Activated CD8-positive, alpha-beta memory T cell treated with anti-CD3 and anti-CD28 coated beads, Interleukin-2, amount 50 U/mL, for 48 hours (primary cell): ENCODE data around the gene EDAR.

Experiments
- DNase-seq: peaks from one replicate; pipeline ENCODE4 v3.0.0-alpha.2; 2020

The EDAR gene

DNA sequence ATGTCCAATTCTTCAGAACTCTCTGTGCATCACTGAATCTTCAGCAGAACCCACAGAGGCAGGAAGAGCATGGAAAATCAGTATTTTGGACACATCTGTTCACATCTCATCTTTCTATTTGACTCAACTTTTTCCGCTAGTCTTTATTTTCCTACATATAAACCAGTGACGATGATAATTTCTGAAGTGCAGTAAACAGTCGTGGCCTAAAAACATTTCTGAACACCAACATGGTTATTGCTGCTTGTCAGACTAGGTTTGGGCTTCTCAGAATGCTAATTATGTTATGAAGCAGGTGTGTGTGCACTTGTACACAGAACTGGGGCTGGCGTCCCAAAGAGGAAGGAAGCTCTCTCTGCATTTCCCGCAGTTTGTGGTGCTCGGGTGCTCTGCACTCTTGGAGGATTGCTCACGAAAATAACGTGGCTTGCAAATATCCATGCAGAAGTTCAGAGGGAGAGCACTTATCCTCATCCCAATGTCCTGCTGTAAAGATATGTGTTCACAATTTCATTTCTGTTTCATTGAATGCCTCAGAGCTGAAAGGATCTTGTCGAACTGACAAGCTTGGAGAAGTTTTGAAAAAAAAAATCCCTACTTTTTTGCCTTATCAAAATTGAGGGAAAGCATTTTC is 50.8 kb downstream of the EDAR start:
- no peak for DNase-seq

DNA sequence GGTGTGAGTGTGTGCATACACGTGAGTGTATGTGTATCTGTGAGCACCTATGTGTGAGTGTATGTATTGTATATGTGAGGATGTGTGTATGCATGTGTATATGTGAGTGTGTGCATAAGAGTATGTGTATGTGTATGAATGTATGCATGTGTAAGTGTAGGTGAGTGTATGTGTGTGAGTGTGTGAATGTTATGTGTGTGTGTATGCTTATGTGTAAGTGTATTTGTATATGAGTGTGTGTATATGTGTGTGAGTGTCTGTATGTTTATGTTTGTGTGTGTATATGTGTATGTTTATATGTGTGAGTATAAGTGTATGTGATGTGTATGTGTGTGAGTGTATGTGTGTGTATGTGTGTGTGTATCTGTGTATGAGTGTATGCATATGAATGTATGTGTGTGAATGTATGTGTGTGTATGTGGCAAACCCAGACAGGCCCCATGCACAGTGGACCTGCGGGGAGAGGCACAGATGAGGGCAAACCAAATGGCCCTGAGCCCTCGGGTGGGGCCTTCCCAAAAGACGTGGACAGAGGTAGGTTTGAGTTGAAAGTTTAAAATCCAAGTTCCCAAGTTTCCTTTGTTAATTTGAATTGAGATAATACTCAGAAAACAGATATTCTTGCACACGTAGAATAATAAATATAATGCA is 51.5 kb downstream of the EDAR start:
- DNase-seq, result no peak

DNA sequence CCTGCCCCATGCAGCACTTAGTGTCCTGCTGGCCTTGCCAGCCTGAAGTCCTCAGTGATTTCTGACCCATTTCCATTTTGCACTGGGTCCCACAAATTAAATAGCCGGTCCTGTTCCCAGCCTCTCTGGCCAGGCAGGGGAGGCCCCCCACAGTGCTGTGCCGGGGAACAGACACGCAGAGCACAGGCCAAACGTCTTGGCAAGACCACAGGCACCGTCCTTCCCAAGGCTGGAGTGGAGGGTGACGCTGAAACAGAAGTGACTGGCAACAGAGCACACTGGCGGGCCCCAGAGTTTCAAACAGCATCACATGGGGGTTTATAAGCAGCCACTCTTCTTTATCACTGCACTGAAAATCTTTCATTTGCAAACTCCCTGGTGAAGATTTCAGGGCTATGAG is 52.2 kb downstream of the EDAR start:
- no peak for DNase-seq

DNA sequence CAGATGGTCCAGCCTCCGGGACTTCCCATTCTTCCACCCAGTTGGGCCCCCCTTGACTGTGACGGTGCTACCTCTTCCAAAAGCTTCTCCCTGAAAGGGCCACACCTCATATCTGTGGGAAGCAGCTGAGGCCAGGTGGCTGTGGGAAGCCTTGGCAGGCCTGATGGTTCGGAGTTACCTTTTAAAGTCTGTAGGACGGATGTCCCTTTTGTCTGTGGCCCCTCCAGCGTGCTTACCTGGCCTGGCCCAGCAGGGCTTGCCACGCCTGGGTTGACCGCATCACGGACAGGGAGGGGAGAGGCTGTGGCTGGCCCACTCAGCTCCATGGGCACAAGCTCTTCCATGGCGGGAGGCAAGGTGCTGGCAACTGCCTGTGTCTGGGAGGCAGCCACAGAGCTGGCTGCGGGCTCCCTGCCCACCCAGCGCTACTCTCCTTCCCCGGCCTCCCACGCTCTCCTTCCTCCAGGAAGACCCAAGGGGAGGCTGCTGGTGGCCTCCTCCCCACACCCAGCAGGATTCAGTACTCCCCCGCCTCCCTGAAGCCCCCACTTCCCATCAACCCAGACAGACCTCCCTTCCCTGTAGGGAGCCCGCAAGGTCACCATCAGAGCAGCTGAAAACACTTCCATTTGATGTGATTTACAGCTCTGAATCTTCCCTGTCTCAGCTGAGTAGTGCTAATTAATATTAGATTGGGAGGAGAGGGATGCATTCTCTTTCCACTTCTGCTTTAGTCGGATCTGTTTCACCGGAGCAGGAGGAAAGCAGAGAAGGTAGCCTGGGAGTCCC is 52.8 kb downstream of the EDAR start:
- no peak for DNase-seq

DNA sequence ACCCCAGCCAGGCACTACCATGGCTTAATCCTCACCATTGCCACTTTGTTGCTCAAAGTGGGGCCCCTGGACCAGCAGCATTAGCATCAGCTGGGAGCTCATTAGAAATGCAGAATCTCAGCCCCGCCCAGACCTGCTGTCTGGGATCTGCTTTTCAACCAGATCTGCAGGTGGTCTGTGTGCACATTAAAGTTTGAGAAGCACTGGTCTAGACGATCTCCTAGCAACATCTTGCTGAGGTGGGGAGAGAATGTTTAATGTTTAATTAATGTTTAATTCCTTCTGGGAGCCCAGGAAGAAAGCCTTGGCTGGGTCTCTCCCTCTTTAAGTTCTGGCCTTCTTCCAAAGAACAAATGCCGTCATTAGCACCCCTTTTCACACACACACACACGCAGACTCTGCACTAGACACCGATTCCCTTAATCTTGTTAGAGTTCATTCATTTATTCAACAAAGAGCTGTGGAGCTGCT is 53.7 kb downstream of the EDAR start:
- DNase-seq, result no peak

DNA sequence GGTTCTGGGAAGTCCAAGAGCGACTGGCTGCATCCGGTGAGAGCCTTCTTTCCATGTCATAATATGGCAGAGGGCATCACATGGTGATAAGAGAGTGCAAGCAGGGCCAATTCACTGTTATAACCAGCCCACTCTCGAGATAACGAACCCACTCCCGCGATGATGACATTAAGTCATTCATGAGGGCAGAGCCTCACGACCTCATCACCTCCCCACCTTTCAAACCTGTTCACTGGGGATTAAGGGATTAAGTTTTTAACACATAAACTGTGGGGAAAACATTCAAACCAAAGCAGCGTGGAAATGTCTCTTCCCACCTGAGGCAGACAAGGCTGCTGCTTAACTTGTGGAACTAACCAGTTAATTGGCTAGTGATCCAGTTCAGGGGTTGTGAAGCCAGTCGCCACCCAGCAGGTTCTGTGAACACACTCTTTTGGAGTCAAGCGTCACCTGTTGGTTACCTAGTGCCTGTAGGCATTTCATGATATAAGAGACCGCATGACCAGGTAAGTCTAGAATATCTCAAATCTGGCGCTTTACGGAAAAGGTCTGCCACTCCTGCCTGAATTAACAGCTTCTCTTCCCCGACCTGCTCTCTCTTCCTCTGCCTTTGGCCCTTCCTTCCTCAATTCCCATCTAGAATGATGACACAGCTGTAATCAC is 54.3 kb downstream of the EDAR start:
- no peak for DNase-seq

DNA sequence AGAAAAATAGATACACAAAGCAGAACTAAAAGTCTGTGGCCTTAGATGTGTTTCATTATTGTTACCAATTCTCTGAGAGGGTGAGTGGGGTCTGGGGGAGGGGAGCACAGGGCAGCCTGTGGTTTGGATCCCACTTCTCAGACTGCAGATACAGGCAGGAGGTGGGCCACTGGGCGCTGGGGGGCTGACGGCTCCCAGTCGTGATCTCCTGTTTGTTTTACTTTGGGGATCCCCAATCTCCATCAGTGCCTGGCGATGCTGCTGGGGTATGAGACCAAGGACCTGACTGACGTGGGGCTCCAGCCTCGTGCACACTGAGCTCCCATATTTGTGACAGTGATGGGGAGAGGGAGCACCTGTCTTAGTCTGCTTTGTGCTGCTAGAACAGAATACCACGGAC is 54.9 kb downstream of the EDAR start:
- no peak for DNase-seq

DNA sequence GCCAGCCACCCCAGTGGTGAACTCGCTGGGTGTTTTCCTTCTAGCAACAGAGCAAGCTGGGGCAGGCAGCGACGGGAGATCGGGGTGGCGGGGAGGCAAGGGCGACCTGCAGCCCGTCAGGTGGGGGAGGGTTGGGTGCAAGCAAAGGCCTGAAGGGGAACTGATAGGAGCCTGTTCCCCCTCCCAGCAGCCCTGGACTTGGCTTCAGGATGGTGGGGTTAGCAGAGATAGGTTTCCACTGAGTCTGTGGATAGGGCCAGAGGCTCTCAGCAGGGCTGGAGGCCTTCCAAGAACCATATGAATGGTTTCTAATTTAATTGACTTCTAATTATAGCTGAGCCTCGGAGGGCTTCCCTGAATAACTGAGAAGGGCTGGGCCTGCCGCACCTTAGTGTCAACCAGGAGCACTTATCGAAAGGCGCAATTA is 55.3 kb downstream of the EDAR start:
- DNase-seq, result no peak

DNA sequence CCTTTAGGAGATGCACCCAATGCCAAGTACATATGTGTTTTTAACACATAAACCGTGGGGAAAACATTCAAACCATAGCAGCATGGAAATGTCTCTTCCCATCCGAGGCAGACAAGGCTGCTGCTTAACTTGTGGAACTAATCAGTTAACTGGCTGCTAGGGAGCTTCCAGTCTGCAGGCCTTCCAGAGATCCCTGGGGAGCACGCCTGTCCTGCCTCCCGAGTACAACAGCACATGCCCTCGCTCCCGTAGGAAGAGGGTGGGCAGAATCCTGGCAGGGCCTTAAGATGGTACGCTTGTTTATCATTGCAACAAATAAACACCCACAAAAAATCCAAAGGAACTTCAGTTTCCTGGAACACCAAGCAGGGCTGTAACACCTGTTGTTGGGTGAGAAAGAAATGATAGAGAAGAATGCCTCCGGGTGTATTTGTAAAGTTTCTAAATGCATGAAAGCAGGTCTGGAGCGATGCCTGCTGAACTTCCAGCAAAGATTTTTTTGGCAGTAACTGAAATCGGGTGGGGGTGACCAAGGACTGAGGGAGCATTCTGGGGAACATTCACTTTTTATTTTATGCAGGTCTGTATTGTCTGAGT is 56.2 kb downstream of the EDAR start:
- DNase-seq, result no peak

DNA sequence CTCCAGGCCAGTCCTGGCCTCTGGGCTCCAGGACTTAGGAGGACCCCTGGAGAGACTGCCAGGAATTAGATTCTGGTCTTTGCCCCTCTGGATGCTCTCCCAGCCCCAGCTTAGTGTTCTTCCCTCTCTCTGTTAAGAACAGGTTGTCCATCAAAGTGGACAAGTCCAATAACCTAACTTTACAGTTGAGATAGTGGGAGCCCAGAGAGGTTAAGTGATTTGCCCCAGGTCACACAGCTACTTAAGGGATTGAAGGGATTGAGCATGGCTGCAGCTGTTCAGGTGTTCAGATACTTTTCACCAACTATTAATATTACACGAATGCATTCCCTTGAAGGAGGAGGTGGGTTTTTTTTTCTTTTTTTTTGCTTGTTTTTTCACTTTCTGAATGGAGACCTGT is 57.6 kb downstream of the EDAR start:
- DNase-seq, result no peak

DNA sequence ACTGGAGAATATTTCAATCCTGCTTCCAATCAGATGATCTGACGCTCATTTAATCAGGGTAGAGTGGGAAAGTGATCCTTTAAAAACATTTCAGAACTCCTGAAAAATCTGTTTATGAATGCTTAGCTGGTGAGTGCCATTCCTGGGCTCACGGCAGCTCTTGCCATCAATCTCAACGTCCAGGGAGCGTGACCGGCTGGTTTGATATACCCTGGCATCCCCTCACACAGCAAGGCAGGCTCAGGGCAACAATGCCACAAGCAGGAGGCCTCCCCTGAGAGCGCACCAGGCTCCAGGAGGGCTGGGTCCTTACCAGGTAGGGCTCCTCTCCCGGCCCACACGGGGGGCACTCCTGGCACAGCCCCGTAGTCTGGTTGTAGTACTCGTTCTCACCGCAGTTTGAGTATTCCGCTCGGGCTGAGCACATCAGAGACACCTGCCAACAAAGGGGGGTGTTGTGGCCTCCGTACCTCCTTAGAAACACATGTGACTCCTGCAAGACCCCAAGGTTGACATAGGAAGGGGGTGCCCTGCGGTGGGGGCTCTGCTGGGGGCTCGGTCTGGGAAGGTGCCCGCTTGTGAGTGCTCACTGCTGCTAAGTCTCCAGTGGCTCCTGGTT is 59.1 kb downstream of the EDAR start:
- DNase-seq, result no peak

DNA sequence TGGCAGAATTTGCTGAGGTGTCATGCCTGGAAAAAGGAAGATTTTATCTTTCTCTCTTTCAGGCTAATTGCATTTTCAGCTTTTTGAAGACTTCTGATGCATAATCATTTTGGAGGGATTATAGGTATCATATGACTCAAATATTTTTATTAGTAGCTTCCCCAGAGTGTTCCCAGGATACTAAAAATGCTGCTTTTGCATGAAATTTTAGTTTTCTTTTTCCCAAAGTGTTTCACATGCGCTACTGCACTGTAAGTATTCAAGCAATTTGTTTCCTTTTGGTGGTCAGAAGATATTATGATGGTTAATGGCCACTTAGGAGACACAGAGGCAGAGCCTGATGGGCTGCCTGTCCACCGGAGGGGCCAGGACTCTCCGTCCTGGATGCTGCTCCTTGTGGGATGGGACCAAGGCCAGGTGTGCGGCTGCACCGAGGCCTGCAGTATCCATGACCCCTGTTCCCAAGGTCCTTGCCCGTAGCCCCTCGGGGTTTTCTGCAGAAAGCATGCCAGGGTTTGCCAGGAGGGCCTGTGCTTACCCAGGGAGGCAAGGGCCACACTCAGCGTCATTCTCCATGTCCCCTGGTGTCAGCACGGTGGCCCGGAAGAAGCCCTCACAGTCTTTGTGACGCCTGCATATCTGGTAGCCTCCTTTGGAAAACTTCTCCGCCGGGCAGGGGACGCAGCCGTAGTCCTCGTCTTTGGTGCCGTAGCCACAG is 60.2 kb downstream of the EDAR start:
- DNase-seq, result no peak

DNA sequence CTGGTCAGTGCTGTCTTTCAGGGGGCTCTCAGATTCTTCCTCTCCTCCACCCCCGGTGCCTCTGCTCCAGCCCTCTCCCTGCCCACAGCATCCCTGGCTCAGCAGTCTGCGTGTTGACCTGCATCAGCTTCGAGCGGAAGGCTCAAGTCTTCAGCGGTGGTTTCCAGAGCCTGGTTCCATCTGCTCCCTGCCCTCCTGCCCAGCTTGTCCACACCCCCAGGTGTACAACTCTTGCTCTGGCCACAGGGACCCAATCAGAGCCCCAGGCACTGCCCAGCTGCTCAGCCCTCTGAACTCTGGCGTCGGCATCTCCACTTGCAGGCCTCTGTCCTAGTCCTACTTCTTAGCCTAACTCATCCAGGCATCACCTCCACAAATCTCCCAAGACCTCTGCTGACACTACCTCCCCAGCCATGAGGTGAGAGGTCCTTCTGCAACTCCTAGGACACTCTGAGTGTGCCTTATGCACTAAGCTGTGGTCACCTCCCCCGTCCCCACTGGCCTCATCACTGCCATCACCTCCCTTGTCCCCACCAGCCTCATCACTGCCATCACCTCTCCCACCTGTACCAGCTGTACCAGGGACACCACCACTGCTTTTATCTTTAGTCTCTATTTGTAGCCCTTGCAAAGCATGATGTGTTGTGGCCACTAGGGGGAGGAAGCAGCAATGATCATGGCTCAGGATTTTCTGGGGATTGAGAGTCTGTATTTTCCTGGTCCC is 60.9 kb downstream of the EDAR start:
- no peak for DNase-seq

DNA sequence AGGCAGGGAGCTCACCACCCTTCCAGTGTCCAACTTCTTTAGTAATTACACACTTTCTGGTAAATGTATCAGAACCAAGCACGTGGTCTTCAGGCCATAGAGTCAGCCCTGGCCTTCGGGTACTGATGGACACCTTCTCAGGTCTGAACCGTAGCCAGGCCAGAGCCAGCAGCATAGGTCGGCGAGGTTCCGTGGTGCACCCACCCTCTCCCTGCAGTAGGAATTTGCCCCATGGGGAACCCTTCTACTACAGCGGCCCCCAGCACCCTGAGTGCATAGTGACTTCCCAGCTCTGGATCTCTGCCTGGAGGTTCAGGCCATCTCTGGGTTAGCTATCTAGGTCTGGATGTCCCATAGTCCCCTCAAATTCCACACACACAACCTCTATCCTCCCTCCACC is 61.6 kb downstream of the EDAR start:
- no peak for DNase-seq

DNA sequence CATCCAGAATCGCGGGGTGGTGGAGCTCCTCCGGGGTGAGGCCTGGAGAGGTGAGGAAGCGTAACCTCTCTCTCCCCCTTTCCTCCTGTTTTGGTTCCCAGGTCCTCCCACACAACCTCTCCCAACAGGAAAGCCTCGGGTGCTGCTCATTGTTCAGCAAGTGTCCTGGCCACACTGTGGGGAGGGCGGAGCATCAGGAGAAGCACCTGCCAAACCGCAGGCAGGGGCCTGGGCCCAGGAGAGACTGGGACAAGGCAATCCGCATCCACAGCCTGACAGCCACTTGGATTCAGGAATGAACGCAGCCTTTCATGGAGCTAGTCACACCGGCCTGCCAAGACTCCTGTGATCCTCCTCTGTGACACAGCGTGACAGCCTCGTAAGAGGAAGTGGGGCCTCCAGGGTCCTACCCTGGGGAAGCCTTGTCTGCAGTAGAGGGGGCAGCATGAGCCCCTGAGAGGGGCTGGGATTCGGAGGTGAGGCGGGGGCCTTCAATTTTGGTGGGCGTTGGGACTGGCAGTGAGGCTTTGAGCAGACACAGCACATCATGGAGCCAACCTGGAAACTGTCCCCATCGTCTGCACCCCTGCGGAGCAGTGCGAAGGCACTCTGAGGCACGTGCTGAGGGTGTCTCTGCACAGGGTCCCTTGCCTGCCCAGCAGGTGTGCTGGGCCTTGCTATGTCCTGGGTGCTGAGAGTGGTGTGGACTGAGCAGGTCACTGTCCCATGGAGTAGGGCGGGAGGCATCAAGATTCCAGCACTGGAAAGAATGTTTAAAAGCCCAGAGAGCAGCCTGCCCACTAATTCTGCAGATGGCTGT is 62.2 kb downstream of the EDAR start:
- DNase-seq, result no peak

DNA sequence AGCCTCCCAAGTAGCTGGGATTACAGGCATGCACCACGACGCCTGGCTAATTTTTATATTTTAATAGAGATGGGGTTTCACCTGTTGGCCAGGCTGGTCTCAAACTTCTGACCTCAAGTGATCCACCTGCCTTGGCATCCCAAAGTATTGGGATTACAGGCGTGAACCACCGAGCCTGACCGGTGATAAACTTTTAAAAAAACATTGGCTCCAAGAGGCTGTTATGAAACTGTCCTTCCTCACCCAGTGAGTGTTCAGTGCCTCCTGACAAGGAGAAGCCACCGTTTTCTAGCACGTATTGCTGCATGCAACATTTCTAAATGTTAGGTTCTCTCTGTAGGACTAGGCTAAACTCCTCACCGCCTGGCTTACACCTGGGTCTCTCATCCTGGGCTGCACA is 63.3 kb downstream of the EDAR start:
- no peak for DNase-seq

DNA sequence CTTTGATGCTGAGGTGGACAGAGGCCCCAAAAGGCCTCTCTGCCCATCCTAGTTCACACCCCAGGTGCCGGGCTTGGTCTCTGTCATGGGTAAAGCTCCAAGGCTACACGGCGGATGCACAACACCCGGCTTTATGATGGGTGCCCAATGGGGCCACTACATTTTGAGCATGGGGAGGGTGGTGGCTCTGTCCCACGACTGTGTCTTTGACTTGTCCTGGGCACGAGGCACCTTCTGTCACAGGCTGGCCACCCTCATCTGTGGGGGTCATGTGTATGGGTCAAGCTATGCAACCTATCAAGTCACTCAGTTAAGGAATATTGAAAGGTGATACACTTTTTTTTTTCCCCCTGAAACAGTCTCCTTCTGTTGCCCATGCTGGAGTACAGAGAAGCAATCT is 63.7 kb downstream of the EDAR start:
- no peak for DNase-seq

DNA sequence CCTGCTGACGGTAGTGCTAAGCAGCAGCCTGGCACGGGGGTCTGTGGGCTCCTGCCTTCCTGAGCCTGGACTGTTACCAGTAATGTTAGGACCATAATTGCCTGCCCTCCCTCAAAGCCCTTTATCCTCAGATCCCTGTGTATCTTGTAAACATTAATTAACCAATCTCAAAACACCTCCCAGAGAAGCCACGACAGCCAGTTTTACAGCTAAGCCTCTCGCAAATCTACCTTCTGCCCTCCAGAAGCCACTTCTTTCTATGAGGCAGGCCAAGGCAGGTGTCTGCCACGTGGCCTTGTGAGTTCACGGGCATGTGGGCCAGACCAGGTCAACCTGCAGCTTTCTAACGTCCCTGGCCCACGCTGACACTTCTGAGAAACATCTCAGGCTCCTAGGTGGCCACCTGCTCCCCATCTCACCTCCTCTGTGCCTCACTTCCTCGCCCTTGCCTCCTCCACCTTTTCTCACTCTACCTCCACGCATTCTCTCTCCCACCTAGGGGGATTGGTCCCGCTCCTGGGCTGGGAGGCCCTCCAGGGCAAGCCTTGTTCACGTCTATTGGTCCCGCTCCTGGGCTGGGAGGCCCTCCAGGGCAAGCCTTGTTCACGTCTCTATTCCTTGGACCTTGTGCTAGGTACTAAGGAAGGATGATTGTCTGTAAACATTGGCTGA is 64.3 kb downstream of the EDAR start:
- no peak for DNase-seq

DNA sequence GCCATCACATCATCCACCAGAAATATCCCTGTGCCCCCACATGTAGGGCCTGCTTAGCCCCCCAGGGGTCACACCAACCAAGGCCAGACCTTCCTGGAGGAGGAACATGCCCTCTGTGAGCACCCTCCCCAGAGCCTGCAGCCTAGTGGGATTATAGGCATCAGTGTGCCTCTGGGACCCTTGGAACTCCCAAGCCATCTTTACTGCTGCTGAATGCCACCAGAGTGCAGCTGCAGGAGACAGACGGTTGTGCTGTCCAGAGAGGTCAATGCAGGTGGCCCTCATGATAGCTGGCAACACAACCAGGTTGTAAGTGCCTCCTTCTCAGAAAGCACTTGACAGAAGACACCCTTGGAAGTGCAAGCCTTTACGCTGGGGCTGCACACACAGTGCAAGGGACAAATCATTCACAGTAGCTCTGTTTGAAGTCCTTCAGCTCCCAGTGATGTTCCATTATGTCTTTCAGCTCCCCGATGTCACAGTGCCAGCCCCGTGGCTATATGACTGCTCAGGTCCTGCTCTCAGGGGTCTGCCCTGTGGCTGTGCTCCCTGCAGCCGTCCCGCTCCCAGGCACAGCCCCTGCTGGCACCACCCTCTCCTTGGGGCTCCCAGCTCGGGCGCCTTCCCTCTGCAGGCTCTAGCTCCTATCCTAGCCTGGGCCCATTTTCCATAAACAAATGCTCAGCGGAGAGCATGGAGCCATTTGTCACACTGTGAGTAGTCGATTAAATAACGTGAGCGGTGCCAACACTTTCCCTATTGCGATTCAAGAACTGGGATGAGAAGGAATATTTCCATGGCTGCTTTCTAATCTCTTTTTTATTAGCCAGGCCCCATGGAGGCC is 65.1 kb downstream of the EDAR start:
- no peak for DNase-seq
